H1 (cell line): Measurements from ENCODE around the gene CEBPA. TPM values are rescaled to one million over a fixed set of nuclear protein-coding genes. Genes with fewer than 3 reads are reported as not detected.

ENCODE experiments used
- CTCF ChIA-PET: fragments of 300-600 bp; sonication (Branson Sonifier 250); formaldehyde crosslinking; loops from one replicate; lab custom pipeline; 2021; ENCODE audit not compliant: partially characterized antibody; lab: Charles Lee
- POLR2A ChIA-PET: fragments of 300-600 bp; sonication (Branson Sonifier 250); formaldehyde crosslinking; loops from one replicate; lab custom pipeline; 2021; ENCODE audit warnings: inconsistent platforms; ENCODE audit not compliant: partially characterized antibody; lab: Charles Lee
- DNase-seq, 2 experiments: peaks; one replicate each; pipeline versions ENCODE4 v3.0.0 to v3.0.0-alpha.2; 2010 to 2022; ENCODE audit warnings: low spot score in 2 of 2, low read depth in 1 of 2, mixed read lengths in 1 of 2
- FAIRE-seq: peaks from 2 replicates; lab custom pipeline; 2011; peaks lifted over from hg19 to GRCh38; lab: Jason Lieb, UNC
- H2AFZ ChIP-seq: 2 replicates; pipeline ENCODE4 v1.8.1; 2012; ENCODE audit warnings: low read length, inconsistent platforms
- H2AK5ac ChIP-seq: 2 replicates; pipeline ENCODE4 v1.6.1; 2013; ENCODE audit warnings: low read depth, low read length
- H2BK120ac ChIP-seq: replicated peaks from 2 replicates; pipeline ENCODE3; 2013; ENCODE audit warnings: low read depth, low read length, inconsistent platforms
- H2BK12ac ChIP-seq: 2 replicates; pipeline ENCODE4 v1.6.1; 2013; ENCODE audit warnings: low read depth, low read length
- H2BK15ac ChIP-seq: 2 replicates; pipeline ENCODE4 v1.6.1; 2013; ENCODE audit warnings: low read length
- H2BK20ac ChIP-seq: 2 replicates; pipeline ENCODE4 v1.6.1; 2013; ENCODE audit warnings: low read length
- H2BK5ac ChIP-seq: 2 replicates; pipeline ENCODE4 v1.6.1; 2013; ENCODE audit warnings: low read depth, low read length
- H3K14ac ChIP-seq: 2 replicates; pipeline ENCODE4 v1.6.1; 2013; ENCODE audit warnings: inconsistent platforms; ENCODE audit not compliant: insufficient read length
- H3K18ac ChIP-seq: 2 replicates; pipeline ENCODE4 v1.6.1; 2013; ENCODE audit warnings: low read length; ENCODE audit errors: extremely low read depth
- H3K23ac ChIP-seq: 2 replicates; pipeline ENCODE4 v1.6.1; 2013; ENCODE audit warnings: inconsistent platforms; ENCODE audit not compliant: insufficient read length
- H3K23me2 ChIP-seq: 2 replicates; pipeline ENCODE4 v1.6.1; 2013; ENCODE audit warnings: low read depth, low read length
- H3K27ac ChIP-seq: 2 replicates; pipeline ENCODE4 v1.6.1; 2011; ENCODE audit warnings: low read depth, low read length, inconsistent platforms
- H3K27me3 ChIP-seq, 4 experiments: replicated peaks in 1 of 4; 1 replicate in 1 of 4; 2 replicates in 3 of 4; pipeline versions ENCODE4 v1.6.1 to v1.8.1; 2011 to 2013; ENCODE audit warnings: low read length in 3 of 4, mild to moderate bottlenecking in 3 of 4, inconsistent platforms in 2 of 4, mixed read lengths in 2 of 4, moderate library complexity in 1 of 4; ENCODE audit not compliant: control insufficient read depth in 3 of 4, insufficient read depth in 3 of 4; ENCODE audit errors: extremely low read depth in 1 of 4
- H3K36me3 ChIP-seq, 4 experiments: 2 replicates each; pipeline versions ENCODE4 v1.6.1 to v1.8.1; 2011 to 2013; ENCODE audit warnings: mild to moderate bottlenecking in 4 of 4, low read length in 3 of 4, moderate library complexity in 2 of 4, control low read depth in 1 of 4, inconsistent platforms in 1 of 4; ENCODE audit not compliant: insufficient read depth in 4 of 4, control insufficient read depth in 2 of 4
- H3K4ac ChIP-seq: replicated peaks from 2 replicates; pipeline ENCODE3; 2013; ENCODE audit warnings: low read length, low read depth, mixed read lengths, inconsistent platforms; ENCODE audit not compliant: insufficient read length
- H3K4me1 ChIP-seq, 4 experiments: replicated peaks in 1 of 4; 1 replicate in 1 of 4; 2 replicates in 3 of 4; pipeline versions ENCODE4 v1.6.1 to v1.8.1; 2011 to 2013; ENCODE audit warnings: low read length in 3 of 4, inconsistent platforms in 2 of 4, mixed read lengths in 1 of 4; ENCODE audit not compliant: insufficient read depth in 4 of 4, control insufficient read depth in 3 of 4
- H3K4me2 ChIP-seq, 2 experiments: 2 replicates each; pipeline versions ENCODE4 v1.6.1 to v1.8.1; 2011 to 2013; ENCODE audit warnings: low read depth in 2 of 2, low read length in 2 of 2, control low read depth in 1 of 2, inconsistent platforms in 1 of 2, mild to moderate bottlenecking in 1 of 2; ENCODE audit not compliant: insufficient read depth in 1 of 2
- H3K4me3 ChIP-seq, 4 experiments: fragments of 200-600, 300-600 bp in 1 of 4; sonication (generic), shearing (Covaris generic), sonication (Bioruptor Twin) in 1 of 4; 2 replicates each; pipeline versions ENCODE4 v1.5.1 to v1.8.1; 2011 to 2016; ENCODE audit warnings: low read length in 4 of 4, low read depth in 3 of 4, control low read depth in 2 of 4, inconsistent platforms in 2 of 4, mild to moderate bottlenecking in 2 of 4, mixed read lengths in 1 of 4, moderate library complexity in 1 of 4; ENCODE audit not compliant: insufficient read depth in 2 of 4; ENCODE audit errors: extremely low read depth in 1 of 4
- H3K56ac ChIP-seq: replicated peaks from 2 replicates; pipeline ENCODE3; 2013; ENCODE audit warnings: low read depth, mild to moderate bottlenecking, mixed read lengths, low read length, inconsistent platforms; ENCODE audit not compliant: insufficient read length
- H3K79me1 ChIP-seq: 2 replicates; pipeline ENCODE4 v1.6.1; 2013; ENCODE audit warnings: low read depth, low read length, control low read depth
- H3K79me2 ChIP-seq, 2 experiments: 2 replicates each; pipeline versions ENCODE4 v1.6.1 to v1.8.1; 2012 to 2013; ENCODE audit warnings: low read length in 2 of 2, mild to moderate bottlenecking in 2 of 2, inconsistent platforms in 1 of 2; ENCODE audit not compliant: insufficient read depth in 2 of 2, control insufficient read depth in 1 of 2
- H3K9ac ChIP-seq, 4 experiments: replicated peaks in 1 of 4; 1 replicate in 1 of 4; 2 replicates in 3 of 4; pipeline versions ENCODE4 v1.6.1 to v1.8.1; 2011 to 2013; ENCODE audit warnings: low read depth in 3 of 4, low read length in 3 of 4, control low read depth in 2 of 4, mild to moderate bottlenecking in 2 of 4, moderate library complexity in 2 of 4, inconsistent platforms in 1 of 4; ENCODE audit errors: extremely low read depth in 1 of 4
- H3K9me3 ChIP-seq, 2 experiments: 2 replicates each; pipeline versions ENCODE4 v1.6.1 to v1.8.1; 2012 to 2013; ENCODE audit warnings: mild to moderate bottlenecking in 2 of 2, moderate library complexity in 2 of 2, control low read depth in 1 of 2, inconsistent platforms in 1 of 2, low read depth in 1 of 2, low read length in 1 of 2, mixed read lengths in 1 of 2; ENCODE audit not compliant: insufficient read depth in 2 of 2
- H4K20me1 ChIP-seq, 2 experiments: replicated peaks in 1 of 2; 2 replicates each; pipeline versions ENCODE3 to v1.8.1; 2011 to 2013; ENCODE audit warnings: inconsistent platforms in 2 of 2, low read length in 2 of 2, mild to moderate bottlenecking in 1 of 2; ENCODE audit not compliant: insufficient read depth in 2 of 2, control insufficient read depth in 1 of 2
- H4K5ac ChIP-seq: 2 replicates; pipeline ENCODE4 v1.6.1; 2013; ENCODE audit warnings: low read length, low read depth, mixed read lengths, inconsistent platforms; ENCODE audit not compliant: insufficient read length
- H4K8ac ChIP-seq: 2 replicates; pipeline ENCODE4 v1.8.0; 2013; ENCODE audit warnings: mild to moderate bottlenecking, moderate library complexity, low read length, inconsistent platforms; ENCODE audit not compliant: insufficient read depth; ENCODE audit errors: extremely low read depth
- H4K91ac ChIP-seq: replicated peaks from 2 replicates; pipeline ENCODE3; 2013; ENCODE audit warnings: low read length, mixed read lengths, inconsistent platforms; ENCODE audit not compliant: insufficient read length
- CTCF ChIP-seq, 3 experiments: IDR thresholded peaks; 1 replicate in 2 of 3; 2 replicates in 1 of 3; pipeline versions ENCODE4 v1.5.1 to v1.6.1; 2011; ENCODE audit warnings: low read length in 3 of 3, mild to moderate bottlenecking in 3 of 3, inconsistent platforms in 2 of 3, low read depth in 1 of 3, moderate library complexity in 1 of 3; ENCODE audit not compliant: insufficient read depth in 1 of 3; ENCODE audit errors: control extremely low read depth in 1 of 3
- E2F6 ChIP-seq: IDR thresholded peaks from 2 replicates; pipeline ENCODE4 v1.6.1; 2012; ENCODE audit warnings: inconsistent platforms
- JUN ChIP-seq: IDR thresholded peaks from 2 replicates; pipeline ENCODE4 v1.6.1; 2011; ENCODE audit warnings: low read depth, mild to moderate bottlenecking, improper control_type of control experiment, low read length
- POLR2AphosphoS5 ChIP-seq: IDR thresholded peaks from 2 replicates; pipeline ENCODE4 v1.6.1; 2011; ENCODE audit warnings: low read depth, low read length
- RNF2 ChIP-seq: fragments of 200-900, 300-1000 bp; sonication (generic); IDR thresholded peaks from 2 replicates; pipeline ENCODE4 v1.7.1; 2016; ENCODE audit warnings: borderline replicate concordance, low read depth, mild to moderate bottlenecking, antibody characterized with exemption, low read length; ENCODE audit not compliant: poor library complexity, severe bottlenecking; ENCODE audit errors: missing control alignments
- SAP30 ChIP-seq: fragments of 300-600 bp; sonication (generic); IDR thresholded peaks from 2 replicates; pipeline ENCODE4 v1.7.1; 2012; ENCODE audit warnings: low read length, moderate library complexity, mild to moderate bottlenecking, inconsistent platforms; ENCODE audit not compliant: insufficient read depth, insufficient replicate concordance
- SIN3A ChIP-seq, 2 experiments: IDR thresholded peaks in 1 of 2; conservative IDR thresholded peaks in 1 of 2; 2 replicates each; pipeline ENCODE4 v1.6.1; 2011 to 2012; ENCODE audit warnings: low read length in 2 of 2, improper control_type of control experiment in 1 of 2, low read depth in 1 of 2, mild to moderate bottlenecking in 1 of 2
- SUZ12 ChIP-seq: fragments of 200-600 bp; sonication (generic); IDR thresholded peaks from 2 replicates; pipeline ENCODE4 v1.6.1; 2012; ENCODE audit warnings: mild to moderate bottlenecking, inconsistent platforms, low read length, moderate library complexity, mixed read lengths
- TCF12 ChIP-seq: IDR thresholded peaks from 2 replicates; pipeline ENCODE4 v1.6.1; 2011; ENCODE audit warnings: low read depth, mild to moderate bottlenecking, low read length
- WGBS, 2 experiments: shearing (Covaris generic) in 1 of 2; methylation state at CpG; one replicate each; pipeline versions ENCODE4 v1.1.6 to v1.1.7; 2013 to 2015; ENCODE audit warnings: low lambda C conversion rate in 2 of 2, mixed read lengths in 2 of 2, inconsistent platforms in 1 of 2, low coverage in 1 of 2, missing lambda C conversion rate in 1 of 2; ENCODE audit not compliant: insufficient replicate concordance in 2 of 2, insufficient coverage in 1 of 2, insufficient read length in 1 of 2; ENCODE audit errors: extremely low coverage in 1 of 2, missing lambda C conversion rate in 1 of 2; 5-methylcytosine and 5-hydroxymethylcytosine counted together
- polyA plus RNA-seq, 7 experiments: library from polyadenylated mRNA; depleted of rRNA in 3 of 7; stranded (reverse) in 5 of 7; unstranded in 2 of 7; fragments of >200 nt in 5 of 7; fragments of 200-250 nt in 2 of 7; gene quantifications; 1 replicate in 5 of 7; 2 replicates in 1 of 7; 4 replicates in 1 of 7; pipeline versions ENCODE4 v1.2.1 to v1.2.3, GENCODE V29; 2011 to 2013; ENCODE audit warnings: missing spikeins in 2 of 7, mixed read lengths in 2 of 7
- total RNA-seq: library from RNA; stranded (reverse); fragmentation: NEBNext Ultra II Directional; extraction: Animal tissue kit (Norgen Biotek cat#: 25700); gene quantifications from 2 replicates; pipeline ENCODE4 v1.2.1, GENCODE V29; 2021

The CEBPA gene
- total and polyA plus RNA-seq, 2 of the 8 experiments (the other 6 are each of a cell fraction or from before 2014, with no cell fraction given): 2.0 to 2.7 TPM

- no peak overlapping the region for H2BK5ac ChIP-seq
- H2BK12ac ChIP-seq: no peak overlapping the region
- H3K4ac ChIP-seq: no peak overlapping the region
- no peak for FAIRE-seq
- H4K20me1 ChIP-seq: no peaks in the 10 kb centered on the region
- H4K5ac ChIP-seq: no peak overlapping the region
- ChIA-PET POLR2A (no interaction called here), CTCF (interaction anchor here (0.7 to 0.8 kb wide), 2 partner anchors 23 to 775 kb away, joined by 3 to 4 read pairs; no protein-coding TSS in a partner anchor)
- H3K23ac ChIP-seq: no peak overlapping the region
- no peak overlapping the region for H3K4me2 ChIP-seq
- H3K27ac ChIP-seq: no peak overlapping the region
- H4K8ac ChIP-seq: no peak overlapping the region
- H2BK20ac ChIP-seq: no peak overlapping the region
- H2BK15ac ChIP-seq: no peak overlapping the region
- H2BK120ac ChIP-seq: no peak overlapping the region
- no peak overlapping the region for H3K14ac ChIP-seq
- H3K23me2 ChIP-seq: no peaks in the 10 kb centered on the region
- H2AK5ac ChIP-seq: no peak overlapping the region
- no peaks in the 10 kb centered on the region for H3K36me3 ChIP-seq
- H3K27me3 ChIP-seq: no peaks in the 10 kb centered on the region
- H3K9me3 ChIP-seq: no peaks in the 10 kb centered on the region
- H3K18ac ChIP-seq: no peak overlapping the region
- H3K4me1 ChIP-seq: no peaks in the 10 kb centered on the region
- 97% methylated on average over 2 of the region's 3 CpGs; no CpG with 5 or more reads in 1 of the 2 experiments for WGBS, 2 experiments
- H3K56ac ChIP-seq: no peak overlapping the region
- H3K79me2 ChIP-seq: no peaks in the 10 kb centered on the region
- no peak for DNase-seq
- no peak overlapping the region for H3K9ac ChIP-seq
- no peak overlapping the region for H2AFZ ChIP-seq
- H4K91ac ChIP-seq: no peak overlapping the region
- no peaks in the 10 kb centered on the region for H3K79me1 ChIP-seq
- H3K4me3 ChIP-seq: no peak overlapping the region
- TF ChIP-seq RNF2 (no peak), SUZ12 (no peak), JUN (no peak), TCF12 (no peak), POLR2AphosphoS5 (no peak), CTCF (IDR thresholded peaks at IDR 0.05; ENCODE audit: control extremely low read depth in 1 of 3, insufficient read depth in 1 of 3, low read depth in 1 of 3, low read length in 3 of 3) (no peak), SAP30 (no peak), SIN3A (conservative IDR thresholded peaks at IDR 0.05 in 1 of 2, IDR thresholded peaks at IDR 0.05 in 1 of 2; ENCODE audit: low read depth in 1 of 2, low read length in 2 of 2) (no peak), E2F6 (no peak)
Measured at GRCh38 chr19:33334271-33334670, 31.9 kb upstream of the CEBPA start.
